Measurements from ENCODE around the gene CEP152.

Gene CEP152

DNA sequence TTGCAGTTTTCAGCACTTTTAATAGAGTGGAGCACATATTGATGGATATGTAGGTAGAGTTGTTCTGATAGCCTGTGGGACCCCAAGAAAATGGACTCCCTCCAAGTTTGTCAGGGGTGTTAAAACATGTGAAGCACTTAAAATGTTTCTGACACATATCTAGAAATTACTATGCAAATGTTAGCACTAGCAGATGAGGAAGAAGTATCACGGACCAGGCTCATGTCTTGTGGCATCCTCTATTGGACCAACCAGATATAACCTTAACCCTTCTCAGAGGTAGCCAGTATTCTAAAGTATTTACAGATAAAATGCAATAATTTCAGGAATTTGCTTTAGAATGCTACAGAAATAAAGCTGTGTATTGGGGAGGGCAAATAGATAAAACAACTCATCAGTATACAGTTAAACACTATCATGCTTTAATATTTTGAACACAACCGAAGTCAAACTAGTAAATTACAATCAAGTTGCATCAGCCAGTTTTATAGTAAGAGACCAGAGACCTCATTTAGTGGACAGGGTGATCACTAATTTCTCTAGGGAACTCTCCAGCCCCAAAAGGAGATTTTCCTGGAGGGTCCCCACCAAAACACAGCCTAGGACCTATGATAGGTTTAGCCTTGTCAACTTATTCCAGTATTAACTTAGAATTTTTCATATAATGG lies 108.2 kb downstream of the CEP152 start:
- DNase-seq: no peak

- DNase-seq: no peak
Observed at GRCh38 chr15:48696627-48697312, 114.1 kb downstream of the CEP152 start.

DNA sequence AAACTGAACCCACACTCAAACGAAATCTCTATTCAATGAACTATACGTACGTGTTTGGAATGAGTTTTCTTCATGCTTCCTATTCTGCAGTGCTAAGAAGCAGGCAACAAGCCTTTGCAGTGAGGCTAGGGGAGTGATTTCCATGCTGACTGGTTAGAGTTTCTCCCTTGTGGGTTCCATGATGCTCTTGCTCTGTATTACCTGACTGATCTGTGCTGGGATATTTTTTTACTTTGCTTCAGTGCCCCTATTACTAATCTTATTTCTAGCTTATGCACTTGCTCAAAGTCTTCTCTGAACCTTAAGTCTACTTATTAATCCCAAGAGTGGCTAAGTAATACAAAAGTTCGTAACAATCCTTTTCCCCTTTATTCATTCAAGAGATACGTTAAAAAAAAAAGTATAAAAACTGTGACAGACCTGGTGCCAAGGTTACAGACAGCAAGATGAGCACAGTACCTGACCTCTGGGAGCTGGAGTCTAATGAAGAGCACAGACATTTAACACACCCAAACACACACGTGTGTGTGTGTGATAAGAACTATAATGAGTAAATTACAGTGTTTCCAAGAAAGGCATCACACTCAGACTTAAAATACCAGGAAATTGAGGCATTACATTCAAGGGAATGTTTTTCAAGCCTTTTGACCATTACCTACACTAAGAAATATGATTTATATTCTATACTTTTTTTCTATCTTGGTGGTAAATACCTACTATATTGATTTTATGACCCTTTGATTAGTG lies 114.9 kb downstream of the CEP152 start:
- DNase-seq: no peak

DNA sequence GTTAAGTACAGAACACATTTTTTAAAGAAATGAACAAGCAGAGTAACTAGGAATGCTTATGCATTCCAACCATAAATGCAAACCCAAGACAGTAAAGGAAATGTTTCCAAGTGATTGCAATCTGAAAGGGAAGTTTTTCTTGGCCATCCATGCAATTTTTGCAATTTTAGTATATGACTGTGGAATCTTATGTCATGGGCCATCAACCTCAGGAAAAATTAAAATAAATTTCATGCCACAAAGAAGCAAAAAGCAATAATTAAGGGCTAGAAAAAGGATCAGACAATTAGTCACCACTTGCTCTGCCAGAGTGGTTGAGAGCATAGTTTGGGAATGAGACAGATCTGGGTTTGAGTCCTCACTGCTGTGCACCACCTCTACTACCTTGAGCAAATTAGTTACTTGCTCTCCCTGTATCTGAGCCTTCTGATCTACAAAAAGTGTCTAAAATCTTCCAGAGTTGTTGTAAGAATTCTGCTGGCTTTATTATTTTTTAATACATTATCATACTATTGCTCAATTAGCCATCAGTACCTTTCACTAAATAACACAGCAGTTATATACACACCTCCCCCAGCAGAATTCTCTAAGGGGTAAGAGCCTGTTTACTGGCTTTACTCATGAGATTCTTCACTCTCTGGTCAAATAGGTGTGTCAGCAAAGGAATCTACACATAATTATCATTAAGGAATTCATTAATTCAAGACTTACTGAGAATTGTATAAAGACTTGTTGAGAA lies 115.6 kb downstream of the CEP152 start:
- DNase-seq: no peak

DNA sequence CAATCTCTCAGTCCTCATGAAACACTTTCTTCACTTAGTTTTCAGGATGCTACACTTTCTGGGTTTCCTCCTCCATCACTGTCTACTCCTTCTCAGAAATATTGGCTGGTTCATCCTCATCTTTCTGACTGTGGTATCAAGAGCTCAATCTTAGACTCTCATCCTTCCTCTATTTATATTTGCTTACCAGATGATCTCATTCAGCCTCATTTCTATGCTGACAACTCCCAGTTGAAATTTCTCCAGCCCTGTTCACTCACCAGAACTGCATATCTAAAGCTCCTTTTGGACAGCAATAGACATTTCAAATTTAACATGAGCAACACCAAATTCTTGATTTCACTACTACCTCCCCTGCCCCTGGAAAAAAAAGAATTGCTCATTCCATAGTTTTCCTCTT lies 117.4 kb downstream of the CEP152 start:
- no peak for DNase-seq

- DNase-seq: no peak
Observed at GRCh38 chr15:48688493-48688892, 122.4 kb downstream of the CEP152 start.
